COLO668 (cell line): ENCODE measurements around the gene RFTN1.

Source experiments
- DNase-seq: peaks from one replicate; lab custom pipeline; 2025; ENCODE audit not compliant: unreplicated experiment; lab: John Stamatoyannopoulos, UW

Gene RFTN1

GRCh38 chr3:16439163-16439847, 74.2 kb downstream of the RFTN1 start:
- no peak for DNase-seq

GRCh38 chr3:16437640-16438039, 75.9 kb downstream of the RFTN1 start:
- DNase-seq: no peak

- no peak for DNase-seq
Measured at GRCh38 chr3:16433701-16434151, 79.8 kb downstream of the RFTN1 start.

- DNase-seq: no peak
Measured at GRCh38 chr3:16432714-16433113, 80.8 kb downstream of the RFTN1 start.

- DNase-seq: no peak
Measured at GRCh38 chr3:16430717-16431630, 82.5 kb downstream of the RFTN1 start.

- DNase-seq: no peak
Measured at GRCh38 chr3:16429086-16429485, 84.4 kb downstream of the RFTN1 start.

- no peak for DNase-seq
Measured at GRCh38 chr3:16428612-16429011, 84.9 kb downstream of the RFTN1 start.

- DNase-seq: no peak
Measured at GRCh38 chr3:16427103-16427965, 86.2 kb downstream of the RFTN1 start.

GRCh38 chr3:16426665-16427064, 86.8 kb downstream of the RFTN1 start:
- no peak for DNase-seq

GRCh38 chr3:16426029-16426400, 87.5 kb downstream of the RFTN1 start:
- no peak for DNase-seq

GRCh38 chr3:16425398-16426028, 88.0 kb downstream of the RFTN1 start:
- no peak for DNase-seq

GRCh38 chr3:16423947-16424673, 89.4 kb downstream of the RFTN1 start:
- DNase-seq: no peak

GRCh38 chr3:16423298-16423697, 90.2 kb downstream of the RFTN1 start:
- DNase-seq: peak; percentile 37

GRCh38 chr3:16419640-16420241, 93.8 kb downstream of the RFTN1 start:
- DNase-seq: no peak

GRCh38 chr3:16417945-16418739, 95.4 kb downstream of the RFTN1 start:
- no peak for DNase-seq

- DNase-seq: no peak
Measured at GRCh38 chr3:16415911-16416476, 97.5 kb downstream of the RFTN1 start.

GRCh38 chr3:16413321-16413720, 100.2 kb downstream of the RFTN1 start:
- DNase-seq: no peak

GRCh38 chr3:16412192-16412800, 101.2 kb downstream of the RFTN1 start:
- no peak for DNase-seq
